Effector memory CD8-positive, alpha-beta T cell (primary cell): ENCODE results near the gene CD82.

ENCODE experiments used
- ATAC-seq: fragments of 150-1000 bp; cut with Tn5 transposase; replicated peaks from 2 replicates; pipeline ENCODE4 v1.10.0; 2021; ENCODE audit warnings: mild to moderate bottlenecking, moderate library complexity
- DNase-seq, 3 experiments: peaks; one replicate each; pipeline ENCODE4 v3.0.0; 2021
- H3K27ac Mint-ChIP-seq, 2 donors: one replicate each; pipeline ENCODE4 v1.8.0; 2022; ENCODE audit warnings: mild to moderate bottlenecking in 2 of 2, mixed read lengths in 2 of 2, moderate library complexity in 2 of 2
- H3K27me3 Mint-ChIP-seq, 2 donors: one replicate each; pipeline ENCODE4 v1.8.0; 2022; ENCODE audit warnings: mixed read lengths in 2 of 2
- H3K36me3 Mint-ChIP-seq: one replicate; pipeline ENCODE4 v1.8.0; 2022; ENCODE audit warnings: mild to moderate bottlenecking, moderate library complexity, mixed read lengths; ENCODE audit not compliant: insufficient read depth
- H3K4me1 Mint-ChIP-seq, 2 donors: one replicate each; pipeline ENCODE4 v1.8.0; 2022; ENCODE audit warnings: low read depth in 2 of 2, mixed read lengths in 2 of 2
- H3K4me3 Mint-ChIP-seq, 2 donors: one replicate each; pipeline ENCODE4 v1.8.0; 2022; ENCODE audit warnings: mild to moderate bottlenecking in 2 of 2, mixed read lengths in 2 of 2, moderate library complexity in 2 of 2
- H3K9me3 Mint-ChIP-seq, 2 donors: one replicate each; pipeline ENCODE4 v1.8.0; 2022; ENCODE audit warnings: mixed read lengths in 2 of 2

Gene CD82

DNA sequence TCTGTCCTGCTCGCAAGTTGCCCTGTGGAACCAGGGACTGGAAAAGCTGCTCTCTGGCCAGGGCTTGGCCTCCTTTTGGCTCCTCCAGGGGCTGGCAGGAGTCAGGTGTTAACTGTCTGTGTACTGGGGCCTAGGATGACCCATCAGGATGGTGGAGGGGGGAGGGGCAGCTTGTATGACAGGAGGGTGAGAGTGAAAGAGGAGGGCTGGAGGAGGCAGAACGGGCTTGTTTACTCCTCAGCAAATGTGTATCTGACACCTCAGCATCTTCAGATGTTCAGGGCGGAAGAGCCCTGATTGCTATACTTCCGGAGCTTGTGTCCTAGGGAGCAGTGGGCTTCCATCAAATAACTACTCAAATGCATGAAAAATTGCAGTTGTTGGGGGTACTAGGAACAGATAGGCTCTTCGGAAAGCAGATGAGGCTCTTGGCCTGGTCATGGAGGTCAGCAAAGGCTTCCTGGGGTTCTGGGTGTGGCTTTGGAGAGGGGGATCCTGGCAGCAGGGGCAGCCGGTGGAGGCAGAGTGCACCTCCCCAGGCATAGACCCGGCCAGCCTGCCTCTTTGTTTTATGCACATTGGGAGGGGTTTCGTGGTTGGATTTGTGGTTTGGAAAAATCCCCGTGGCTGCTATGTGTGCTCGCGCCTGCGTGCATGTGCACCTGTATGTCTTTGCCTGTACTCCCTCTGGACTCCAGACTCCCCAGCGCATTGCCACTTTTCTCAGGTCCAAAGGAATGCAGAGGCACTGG is 31.2 kb downstream of the CD82 start:
- DNase-seq = peak; percentile 33 to 56 (median 48)
- H3K36me3 Mint-ChIP-seq = peaks cover 18% of the 10 kb centered on the region
- H3K4me3 Mint-ChIP-seq = peak overlapping the region; percentile 70 to 77
- peak; percentile 83 for ATAC-seq
- H3K27ac Mint-ChIP-seq = peak overlapping the region; percentile 93 to 94
- no peaks in the 10 kb centered on the region for H3K9me3 Mint-ChIP-seq
- H3K4me1 Mint-ChIP-seq = peaks cover 30 to 37% of the 10 kb centered on the region in 2 donors
- no peaks in the 10 kb centered on the region for H3K27me3 Mint-ChIP-seq

DNA sequence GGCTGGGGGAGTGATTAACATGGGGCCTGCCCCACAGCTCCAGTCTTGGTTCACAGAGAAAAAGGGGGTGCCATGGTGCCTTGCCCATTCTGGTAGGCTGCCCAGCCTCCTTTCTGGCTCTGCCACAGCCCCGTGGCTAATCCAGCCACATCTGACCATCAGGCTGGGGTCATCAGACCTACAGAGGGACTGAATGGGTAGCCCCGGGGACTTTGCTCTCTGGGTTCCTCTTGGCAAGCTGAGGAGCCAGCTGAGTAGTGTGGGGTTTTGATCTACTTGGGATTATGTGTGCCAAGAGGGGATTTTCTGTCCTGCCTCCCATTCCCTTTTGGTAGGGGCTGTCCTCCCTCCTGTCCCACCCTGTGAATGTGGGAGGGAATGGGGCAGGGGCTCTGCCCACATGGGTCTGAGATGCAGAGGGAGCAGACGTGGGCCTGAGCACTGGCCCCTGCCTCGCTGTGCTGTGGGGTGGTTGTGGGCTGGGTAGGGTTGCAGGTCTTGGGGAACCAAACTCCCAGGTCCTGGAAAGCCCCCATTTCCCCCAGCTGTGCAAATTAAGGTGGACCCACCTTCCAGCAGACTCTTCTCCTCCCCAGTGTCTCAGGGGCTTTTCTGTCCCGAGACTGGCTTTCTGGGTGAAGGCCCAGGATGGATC is 32.0 kb downstream of the CD82 start:
- Mint-ChIP-seq H3K4me3 (peak overlapping the region; percentile 70 to 77), H3K27me3 (no peaks in the 10 kb centered on the region), H3K36me3 (peaks cover 18% of the 10 kb centered on the region), H3K9me3 (no peaks in the 10 kb centered on the region), H3K27ac (peak overlapping the region; percentile 93 to 94), H3K4me1 (peaks cover 30 to 37% of the 10 kb centered on the region in 2 donors)
- ATAC-seq (peak; percentile 11), DNase-seq (no peak)

DNA sequence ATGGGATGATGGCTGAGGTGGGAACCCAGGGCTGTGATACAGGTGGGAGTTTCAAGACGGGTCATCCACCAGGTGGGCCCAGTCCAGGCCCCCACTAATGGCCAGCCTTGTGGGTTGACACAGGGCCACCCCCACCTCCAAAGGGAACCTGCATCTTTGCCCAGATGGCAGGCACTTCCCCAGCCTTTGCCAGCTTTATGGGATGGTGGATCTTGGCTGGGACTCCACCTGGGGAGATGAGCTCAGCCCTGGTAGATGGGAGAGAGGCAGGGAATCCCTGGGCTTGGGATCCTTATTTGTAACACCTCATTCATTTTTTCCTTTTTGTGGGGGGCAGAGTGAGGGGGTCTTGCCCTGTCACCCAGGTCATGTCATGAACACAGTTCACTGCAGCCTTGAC is 33.4 kb downstream of the CD82 start:
- H3K27me3 Mint-ChIP-seq = no peaks in the 10 kb centered on the region
- no peak for DNase-seq
- peaks cover 17% of the 10 kb centered on the region for H3K36me3 Mint-ChIP-seq
- ATAC-seq = no peak
- H3K4me1 Mint-ChIP-seq = peaks cover 30 to 36% of the 10 kb centered on the region in 2 donors
- no peak overlapping the region for H3K4me3 Mint-ChIP-seq
- no peaks in the 10 kb centered on the region for H3K9me3 Mint-ChIP-seq
- peak overlapping the region; percentile 93 to 94 for H3K27ac Mint-ChIP-seq

DNA sequence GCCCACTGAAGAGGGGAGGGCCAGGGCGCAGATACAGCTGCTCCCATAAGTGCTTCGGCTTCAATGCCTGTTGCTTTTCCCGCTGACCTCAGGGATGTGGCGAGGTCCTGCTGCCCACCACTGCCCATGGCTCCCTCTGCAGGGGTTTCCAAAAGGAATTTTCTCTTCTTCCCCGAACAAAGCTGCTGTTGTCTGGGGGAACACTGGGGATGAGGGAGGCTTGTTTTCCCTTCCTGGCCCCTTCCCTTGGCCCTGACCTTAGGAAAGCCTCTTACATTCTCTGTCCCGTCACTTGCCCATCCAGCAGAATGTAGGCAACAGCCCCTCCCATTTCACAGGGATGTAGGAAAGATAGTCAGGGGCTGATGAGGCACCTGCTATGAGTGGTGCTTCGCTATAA is 34.8 kb downstream of the CD82 start:
- no peak for ATAC-seq
- no peaks in the 10 kb centered on the region for H3K27me3 Mint-ChIP-seq
- peak overlapping the region; percentile 60 to 68 for H3K27ac Mint-ChIP-seq
- peaks cover 21% of the 10 kb centered on the region for H3K36me3 Mint-ChIP-seq
- no peak overlapping the region for H3K4me3 Mint-ChIP-seq
- H3K4me1 Mint-ChIP-seq = peaks cover 22 to 31% of the 10 kb centered on the region in 2 donors
- no peak for DNase-seq
- H3K9me3 Mint-ChIP-seq = no peaks in the 10 kb centered on the region

DNA sequence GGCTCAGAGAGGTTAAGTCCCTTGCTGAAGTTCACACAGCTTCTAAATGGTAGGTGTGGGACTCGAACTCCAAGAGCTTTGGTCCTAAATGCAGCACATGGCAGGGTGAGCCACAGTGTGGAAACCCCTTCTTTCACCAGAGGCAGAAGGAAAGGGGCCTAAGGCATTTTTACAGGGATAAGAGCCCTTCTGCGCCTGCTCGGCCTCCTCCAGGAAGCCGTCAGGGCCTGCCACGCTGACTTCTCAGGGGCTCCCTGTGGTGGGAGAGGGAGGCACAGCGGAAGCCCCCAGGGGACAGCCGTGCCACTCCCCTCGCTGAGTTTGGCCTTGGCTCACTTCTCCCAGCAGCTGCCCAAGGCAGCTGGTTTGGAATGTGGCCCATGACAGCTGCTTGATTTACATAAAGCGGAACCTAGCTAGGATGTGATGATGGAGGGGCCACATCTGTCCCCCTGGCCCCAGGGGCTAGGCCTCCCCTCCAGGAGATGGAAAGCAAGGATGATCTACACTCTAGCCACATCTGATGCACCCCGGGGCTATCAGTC is 35.4 kb downstream of the CD82 start:
- no peaks in the 10 kb centered on the region for H3K9me3 Mint-ChIP-seq
- no peaks in the 10 kb centered on the region for H3K27me3 Mint-ChIP-seq
- peaks cover 21 to 28% of the 10 kb centered on the region in 2 donors for H3K4me1 Mint-ChIP-seq
- no peak for DNase-seq
- H3K27ac Mint-ChIP-seq = peak overlapping the region; percentile 60 to 68
- peaks cover 27% of the 10 kb centered on the region for H3K36me3 Mint-ChIP-seq
- ATAC-seq = no peak
- no peak overlapping the region for H3K4me3 Mint-ChIP-seq

DNA sequence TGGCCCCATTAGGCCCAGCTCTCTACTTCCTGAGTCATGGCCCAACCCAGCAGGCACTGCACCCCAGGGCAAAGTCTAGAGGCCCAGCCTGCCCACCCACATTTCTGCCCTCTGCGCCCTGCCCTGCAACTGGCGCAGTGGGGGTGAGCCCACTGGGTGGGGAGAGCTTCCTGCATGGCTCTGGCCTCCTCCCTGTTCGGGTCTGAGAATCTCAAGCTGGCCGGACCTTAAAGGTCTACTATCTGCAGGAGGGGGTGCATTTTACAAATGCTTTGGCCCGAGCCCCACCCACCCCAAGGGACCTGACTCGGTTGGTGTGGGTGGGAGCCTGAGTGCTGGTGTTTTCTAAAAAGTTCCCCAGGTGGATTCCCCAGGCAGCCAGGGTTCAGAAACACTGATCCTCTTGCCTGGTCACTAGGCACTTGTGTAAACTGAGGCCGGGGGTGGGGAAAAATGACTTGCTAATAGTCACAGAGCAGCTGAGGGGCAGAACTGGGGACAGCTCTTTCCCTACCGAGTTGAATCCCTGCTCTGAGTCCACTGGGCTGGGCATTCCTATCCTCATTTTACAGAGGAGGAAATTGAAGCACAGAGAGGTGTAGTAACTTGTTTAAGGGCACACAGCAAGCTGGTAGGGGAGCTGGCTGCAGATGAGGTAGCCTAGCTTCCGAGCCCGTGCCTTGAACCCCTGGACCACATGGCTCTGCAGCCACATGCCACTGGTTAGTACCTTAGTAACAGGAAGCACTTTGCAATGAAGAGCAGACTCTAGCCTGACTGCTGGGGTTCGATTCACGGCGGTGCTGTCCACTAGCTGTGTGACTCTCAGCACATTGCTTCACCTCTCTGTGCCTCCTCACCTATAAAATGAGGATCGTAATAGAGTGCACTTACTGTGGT is 36.3 kb downstream of the CD82 start:
- ATAC-seq (no peak), DNase-seq (no peak)
- Mint-ChIP-seq H3K27me3 (no peaks in the 10 kb centered on the region), H3K4me3 (no peak overlapping the region), H3K36me3 (peaks cover 26% of the 10 kb centered on the region), H3K4me1 (peaks cover 13 to 21% of the 10 kb centered on the region in 2 donors), H3K27ac (peak overlapping the region; percentile 44 to 60), H3K9me3 (no peaks in the 10 kb centered on the region)

GRCh38 chr11:44602891-44603310 is 37.4 kb downstream of the CD82 start:
- Mint-ChIP-seq H3K36me3 (peaks cover 20% of the 10 kb centered on the region), H3K27ac (peak overlapping the region in 1 of 2 donors; percentile 60), H3K4me3 (no peak overlapping the region), H3K27me3 (no peaks in the 10 kb centered on the region), H3K4me1 (peaks cover 7 to 13% of the 10 kb centered on the region in 2 donors), H3K9me3 (no peaks in the 10 kb centered on the region)
- ATAC-seq = no peak
- no peak for DNase-seq

DNA sequence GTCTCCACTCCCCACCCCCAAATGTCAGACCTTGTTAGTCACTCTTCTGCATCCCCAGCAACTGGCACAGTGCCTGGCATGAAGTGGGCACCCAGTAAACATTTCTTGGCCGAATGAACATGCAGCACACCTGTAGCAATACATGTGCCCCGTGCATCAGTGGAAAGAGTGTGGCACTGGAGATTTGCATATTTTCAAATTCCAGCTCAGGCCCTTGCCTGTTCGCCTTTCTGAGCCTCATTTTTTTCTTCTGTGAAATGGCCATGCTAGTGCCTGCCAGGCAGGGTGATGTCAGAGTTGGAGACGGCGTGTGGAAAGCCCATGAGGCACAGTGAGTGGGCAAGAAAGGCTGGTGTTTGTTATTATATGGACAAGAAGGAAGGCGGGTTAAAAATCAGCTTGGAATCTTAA is 38.7 kb downstream of the CD82 start:
- H3K36me3 Mint-ChIP-seq = peaks cover 27% of the 10 kb centered on the region

GRCh38 chr11:44605068-44605708 is 39.7 kb downstream of the CD82 start:
- Mint-ChIP-seq H3K27ac (no peak overlapping the region), H3K36me3 (peaks cover 36% of the 10 kb centered on the region), H3K4me3 (no peak overlapping the region), H3K9me3 (no peaks in the 10 kb centered on the region), H3K27me3 (no peaks in the 10 kb centered on the region), H3K4me1 (peaks cover 26 to 29% of the 10 kb centered on the region in 2 donors)
- ATAC-seq (no peak), DNase-seq (no peak)

More for the DNA sequence above, 38.7 kb downstream of the CD82 start:
- no peak overlapping the region for H3K4me3 Mint-ChIP-seq
- DNase-seq = no peak
- no peaks in the 10 kb centered on the region for H3K27me3 Mint-ChIP-seq
- H3K27ac Mint-ChIP-seq = peak overlapping the region in 1 of 2 donors; percentile 59
- ATAC-seq = no peak
- H3K9me3 Mint-ChIP-seq = no peaks in the 10 kb centered on the region
- peaks cover 20 to 23% of the 10 kb centered on the region in 2 donors for H3K4me1 Mint-ChIP-seq

GRCh38 chr11:44605965-44606364 is 40.5 kb downstream of the CD82 start:
- Mint-ChIP-seq H3K4me3 (no peak overlapping the region), H3K9me3 (no peaks in the 10 kb centered on the region), H3K36me3 (peaks cover 36% of the 10 kb centered on the region), H3K4me1 (peaks cover 31% of the 10 kb centered on the region in 2 donors), H3K27me3 (no peaks in the 10 kb centered on the region), H3K27ac (peak overlapping the region in 1 of 2 donors; percentile 94)
- ATAC-seq (no peak), DNase-seq (no peak)

- DNase-seq (no peak), ATAC-seq (no peak)
- Mint-ChIP-seq H3K4me1 (peaks cover 31 to 35% of the 10 kb centered on the region in 2 donors), H3K27ac (peak overlapping the region; percentile 68 to 94), H3K9me3 (no peaks in the 10 kb centered on the region), H3K4me3 (no peak overlapping the region), H3K36me3 (peaks cover 39% of the 10 kb centered on the region), H3K27me3 (no peaks in the 10 kb centered on the region)
Measured at GRCh38 chr11:44606472-44606871, 41.0 kb downstream of the CD82 start.

GRCh38 chr11:44607319-44607962 is 42.0 kb downstream of the CD82 start:
- ATAC-seq = no peak
- H3K4me1 Mint-ChIP-seq = peaks cover 39 to 43% of the 10 kb centered on the region in 2 donors
- H3K4me3 Mint-ChIP-seq = no peak overlapping the region

More at GRCh38 chr11:44607319-44607962, 42.0 kb downstream of the CD82 start:
- no peaks in the 10 kb centered on the region for H3K27me3 Mint-ChIP-seq
- H3K27ac Mint-ChIP-seq = peak overlapping the region in 1 of 2 donors; percentile 94
- no peaks in the 10 kb centered on the region for H3K9me3 Mint-ChIP-seq
- DNase-seq = no peak
- peaks cover 46% of the 10 kb centered on the region for H3K36me3 Mint-ChIP-seq
